ENCODE results near the gene ZNF599.
"Not testable (repeated sequence)": the region's sequence is repeated elsewhere in the genome, so short reads cannot be mapped to it uniquely, and the experiment has no call there.

ZNF599 gene

DNA sequence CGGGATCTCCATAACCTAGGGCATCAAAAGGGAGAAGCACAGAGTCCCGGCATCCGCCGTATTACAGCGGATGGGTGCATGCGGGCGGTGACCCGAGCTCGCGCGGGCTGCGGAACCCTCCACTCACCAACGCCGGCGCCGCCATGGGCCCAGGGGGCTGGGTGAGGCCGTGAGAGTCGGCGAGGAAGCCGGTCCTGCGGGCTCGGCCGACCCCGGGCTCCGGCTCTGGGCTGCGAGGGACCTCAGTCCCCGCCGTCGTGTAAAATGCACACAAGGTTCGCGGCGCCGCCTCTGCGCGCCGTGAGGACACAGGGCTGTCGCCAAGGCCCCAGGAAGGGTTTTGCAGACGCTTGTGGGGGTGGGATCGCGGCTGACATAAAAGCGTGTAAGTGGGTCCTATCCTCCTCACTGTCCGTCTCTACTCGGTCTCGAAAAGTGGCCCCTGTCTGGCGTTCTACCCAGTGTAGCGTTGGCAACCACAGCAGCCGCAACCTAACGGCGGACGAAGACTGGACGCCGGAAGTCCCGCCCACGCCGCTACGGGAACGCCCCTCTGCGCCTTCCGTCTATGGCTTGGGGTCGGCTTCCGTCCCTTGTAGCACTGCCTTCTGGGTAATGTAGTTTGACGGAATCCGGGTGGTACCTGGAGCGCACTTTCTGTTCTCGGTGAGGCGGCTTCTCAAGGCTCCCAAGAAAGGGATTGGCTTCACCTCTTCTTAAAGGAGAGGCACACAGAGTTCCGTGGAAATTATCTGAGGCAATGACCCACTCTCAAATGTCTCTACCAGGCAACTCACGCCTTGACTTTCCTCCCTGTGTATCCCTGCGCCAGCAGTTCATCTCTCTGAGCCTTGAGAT lies at the start of gene ZNF599:
TSS of gene ZNF599 (minus strand) at position 519 of the 858 bp plus-strand sequence. CDS start at position 145, 374 bp downstream.
- peak; percentile 76 to 85 (median 82) for DNase-seq

DNA sequence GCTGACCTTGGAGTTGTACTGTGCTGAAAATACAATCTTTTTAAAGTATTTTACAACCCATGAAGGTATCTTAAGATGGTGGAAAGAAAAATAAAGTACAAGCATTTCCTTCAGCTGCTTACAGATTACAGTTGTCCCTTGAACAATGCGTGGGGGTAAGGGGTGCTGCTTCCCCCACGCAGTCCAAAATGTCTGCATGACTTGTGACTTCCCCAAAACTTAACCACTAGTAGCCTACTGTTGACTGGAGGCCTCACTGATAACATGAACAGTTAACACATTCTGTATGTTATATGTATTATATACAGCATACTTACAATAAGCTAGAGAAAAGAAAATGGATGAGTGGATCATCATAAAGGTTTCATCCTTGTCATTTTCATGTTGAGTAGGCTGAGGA lies 45.3 kb upstream of the ZNF599 start:
- no peak for DNase-seq

DNA sequence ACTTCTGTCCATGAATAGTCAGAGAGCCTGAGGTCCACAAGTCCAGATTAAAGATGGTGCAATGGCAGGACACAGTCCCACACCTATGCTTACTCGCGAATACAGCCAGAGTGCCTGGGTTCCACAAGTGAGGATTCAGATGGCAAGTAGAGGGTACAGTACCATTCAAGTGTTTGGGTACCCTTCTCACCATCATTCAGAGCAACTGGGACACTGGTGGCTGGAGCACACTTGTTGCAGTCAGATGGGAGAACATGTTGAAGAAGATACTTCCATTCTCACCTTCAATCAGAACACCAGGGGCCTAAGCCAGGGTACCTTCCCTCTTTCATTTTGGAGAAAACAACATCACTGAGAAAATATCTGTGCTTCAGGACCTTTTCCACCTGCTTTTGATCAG lies 43.7 kb upstream of the ZNF599 start:
- DNase-seq = no peak

DNA sequence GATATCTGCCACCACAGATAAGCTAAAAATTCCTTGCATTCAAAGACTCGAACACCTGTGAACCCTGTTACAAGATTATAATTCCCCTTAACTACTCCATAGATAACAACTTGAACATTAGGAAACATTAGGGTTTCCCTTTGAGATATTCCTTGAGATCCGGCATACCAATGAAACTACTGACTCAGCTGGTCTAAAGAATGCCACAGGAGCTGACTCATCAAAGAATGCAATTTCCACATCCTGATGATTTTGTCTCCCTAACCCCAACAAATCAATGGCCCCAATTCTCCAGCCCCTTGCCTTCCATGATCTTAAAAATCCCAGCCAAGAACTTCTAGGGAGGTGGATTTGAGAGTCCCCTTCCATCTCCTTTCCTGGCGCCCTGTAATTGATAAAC lies 35.6 kb upstream of the ZNF599 start:
- DNase-seq = no peak

DNA sequence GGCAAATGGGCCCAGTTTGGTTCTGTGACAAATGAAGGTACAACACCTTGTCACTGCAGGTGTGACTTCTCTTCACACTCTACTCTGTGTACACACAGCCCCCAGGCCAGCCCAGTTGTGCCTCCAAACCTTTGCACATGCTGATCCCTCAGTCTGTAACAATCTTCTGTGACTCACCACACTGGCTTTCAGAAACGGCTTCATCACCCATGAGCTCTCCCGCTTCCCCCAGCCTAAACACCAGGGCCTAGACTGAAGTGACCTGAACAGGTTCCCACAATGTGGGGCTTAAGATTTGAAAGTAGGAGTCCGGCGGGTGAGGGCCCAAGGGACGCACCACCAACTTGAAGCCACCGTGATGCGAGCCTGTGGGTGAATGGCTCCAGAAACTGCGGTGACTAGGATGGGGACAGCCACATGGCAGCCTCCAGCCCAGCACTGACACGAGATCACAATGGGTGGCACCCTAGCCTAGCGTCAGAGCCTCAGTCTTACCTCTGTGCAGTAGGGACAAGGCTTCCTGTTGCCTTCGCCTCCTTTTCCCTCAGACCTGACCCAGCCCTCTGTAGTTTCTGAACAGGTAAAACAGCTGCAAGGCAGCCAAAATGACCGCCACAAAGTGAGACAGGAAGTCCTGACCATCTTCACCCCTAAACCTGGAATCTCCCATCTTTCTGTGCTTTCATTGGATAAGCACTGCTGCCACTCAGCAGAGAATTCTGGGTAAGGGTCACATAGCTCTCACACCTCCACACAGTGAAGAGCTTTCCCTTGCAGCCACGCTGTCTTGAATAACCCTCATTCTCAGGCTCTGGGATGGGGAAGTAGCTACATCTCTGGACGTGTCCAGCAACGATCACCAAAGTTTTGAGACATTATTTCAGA lies 34.2 kb upstream of the ZNF599 start:
- DNase-seq = no peak

DNA sequence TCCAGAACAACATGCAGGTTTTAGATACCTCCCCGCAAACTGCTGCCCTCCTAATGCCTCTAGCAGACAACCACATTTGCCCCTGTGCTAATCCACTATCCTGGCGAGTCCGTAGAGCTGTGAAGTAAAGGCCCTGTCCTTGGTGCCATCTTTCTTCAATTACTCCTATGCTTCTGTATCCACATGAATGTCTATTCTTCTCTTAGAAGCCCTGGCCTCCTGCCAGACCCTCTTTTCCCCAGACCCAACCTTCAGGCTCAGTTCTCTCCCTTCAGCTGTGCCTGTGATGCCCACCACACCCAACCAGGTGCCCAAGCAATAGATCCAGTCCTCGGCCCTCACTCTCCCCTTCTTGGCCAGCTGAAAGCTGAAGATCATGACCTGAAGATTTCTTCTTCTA lies 31.1 kb upstream of the ZNF599 start:
- DNase-seq = no peak

DNA sequence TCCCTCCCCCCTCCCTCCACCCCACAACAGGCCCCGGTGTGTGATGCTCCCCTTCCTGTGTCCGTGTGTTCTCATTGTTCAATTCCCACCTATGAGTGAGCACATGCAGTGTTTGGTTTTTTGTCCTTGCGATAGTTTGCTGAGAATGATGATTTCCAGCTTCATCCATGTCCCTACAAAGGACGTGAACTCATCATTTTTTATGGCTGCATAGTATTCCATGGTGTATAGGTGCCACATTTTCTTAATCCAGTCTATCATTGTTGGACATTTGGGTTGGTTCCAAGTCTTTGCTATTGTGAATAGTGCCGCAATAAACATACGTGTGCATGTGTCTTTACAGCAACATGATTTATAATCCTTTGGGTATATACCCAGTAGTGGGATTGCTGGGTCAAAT lies 23.9 kb upstream of the ZNF599 start:
- DNase-seq = not testable (repeated sequence)

DNA sequence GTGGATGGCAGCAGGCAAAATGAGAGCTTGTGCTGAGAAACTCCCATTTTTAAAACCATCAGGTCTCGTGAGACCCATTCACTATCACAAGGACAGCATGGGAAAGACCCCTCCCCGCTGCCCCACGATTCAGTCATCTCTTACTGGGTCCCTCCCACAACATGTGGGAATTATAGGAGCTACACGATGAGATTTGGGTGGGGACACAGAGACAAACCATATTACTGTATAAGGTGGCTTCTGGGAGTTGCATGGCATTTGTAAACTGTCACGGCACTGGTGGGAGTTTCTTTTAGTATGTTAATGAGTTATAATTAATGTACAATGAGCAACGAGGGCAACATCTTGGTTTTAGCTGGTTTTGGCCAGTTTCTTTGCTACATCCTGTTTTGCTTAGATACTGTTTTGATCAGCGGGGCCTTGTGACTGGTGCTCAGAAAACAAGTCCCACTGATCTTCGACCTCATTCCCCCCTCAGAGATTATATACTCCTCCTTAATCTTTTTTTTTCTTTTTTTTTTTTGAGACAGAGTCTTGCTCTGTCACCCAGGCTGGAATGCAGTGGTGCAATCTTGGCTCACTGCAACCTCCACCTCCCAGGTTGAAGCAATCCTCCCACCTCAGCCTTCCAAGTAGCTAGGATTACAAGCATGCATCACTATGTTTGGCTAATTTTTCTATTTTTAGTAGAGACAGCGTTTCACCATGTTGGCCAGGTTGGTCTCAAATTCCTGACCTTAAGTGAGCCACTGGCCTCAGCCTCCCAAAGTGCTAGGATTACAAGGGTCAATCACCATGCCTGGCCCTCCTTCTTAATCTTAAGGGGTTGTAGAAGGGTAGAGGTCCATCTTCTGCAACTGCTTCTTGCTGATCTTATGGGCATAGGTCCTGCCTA lies 21.3 kb upstream of the ZNF599 start:
- DNase-seq = no peak

DNA sequence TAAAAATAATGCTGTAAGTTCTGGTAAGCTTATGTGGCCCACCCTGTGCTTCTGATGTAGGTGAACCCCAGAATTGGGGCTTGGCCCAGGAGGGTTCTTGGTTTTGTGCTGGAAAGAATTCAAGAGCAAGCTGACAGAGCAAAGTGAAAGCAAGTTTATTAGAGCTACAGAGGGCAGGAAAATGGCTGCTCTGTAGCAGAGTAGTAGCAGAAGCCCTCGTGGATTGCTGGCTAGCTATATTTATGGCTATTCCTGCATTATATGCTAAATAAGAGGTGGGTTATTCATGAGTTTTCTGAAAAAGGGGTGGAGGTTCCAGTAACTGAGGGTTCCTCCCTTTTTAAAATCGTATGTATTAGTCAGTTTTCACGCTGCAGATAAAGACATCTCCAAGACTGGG lies 20.6 kb upstream of the ZNF599 start:
- DNase-seq = no peak

DNA sequence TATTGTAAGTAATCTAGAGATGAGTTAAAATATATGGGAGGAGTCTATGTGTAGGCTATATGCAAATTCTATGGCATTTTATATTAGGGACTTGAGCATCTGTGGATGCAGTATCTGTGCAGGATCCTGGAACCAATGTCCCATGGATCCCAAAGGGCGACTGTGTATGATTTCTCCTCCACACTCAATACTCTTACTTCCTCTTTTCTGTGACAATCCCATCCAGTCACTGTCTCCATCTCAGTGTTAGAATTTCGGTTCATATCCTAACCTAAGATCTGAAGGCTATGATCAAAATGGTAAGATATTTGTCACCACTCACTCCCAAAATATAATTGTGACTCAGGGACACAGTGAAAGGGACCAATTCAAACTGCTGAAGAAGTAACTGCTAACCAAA lies 15.1 kb upstream of the ZNF599 start:
- DNase-seq = no peak

DNA sequence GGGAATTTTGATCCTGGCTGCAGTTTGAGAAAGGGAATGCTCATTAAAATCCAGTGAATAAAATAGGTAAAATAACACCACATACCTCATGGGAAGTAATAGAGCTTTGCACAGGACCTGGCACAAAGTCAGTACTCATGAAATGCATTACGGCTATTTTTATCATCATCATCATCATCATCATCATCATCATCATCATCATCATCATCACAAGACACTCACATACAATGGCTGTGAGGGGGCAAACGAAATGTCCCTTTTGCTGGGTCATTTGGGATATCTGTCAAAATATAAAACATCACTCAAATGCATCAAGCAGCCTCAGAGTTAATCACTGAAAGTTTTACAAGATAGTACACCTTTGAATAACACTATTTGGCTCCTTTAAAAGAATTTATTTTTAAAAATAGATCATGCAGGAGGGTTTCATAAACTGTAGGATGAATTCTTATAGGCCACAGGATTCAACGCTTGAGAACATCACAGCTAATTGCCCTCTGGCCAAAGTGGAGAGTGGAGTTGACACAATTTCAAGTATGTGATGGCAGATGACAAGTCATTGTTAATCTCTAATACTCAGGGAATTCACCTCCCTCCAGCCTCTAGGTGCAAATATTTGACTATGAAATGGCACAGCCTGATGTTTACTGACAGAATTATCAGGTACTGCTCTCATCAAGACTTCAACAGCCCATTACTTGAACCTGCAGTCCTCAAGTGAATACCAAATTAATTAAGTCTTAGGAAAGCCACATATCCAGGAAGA lies 14.2 kb upstream of the ZNF599 start:
- no peak for DNase-seq

DNA sequence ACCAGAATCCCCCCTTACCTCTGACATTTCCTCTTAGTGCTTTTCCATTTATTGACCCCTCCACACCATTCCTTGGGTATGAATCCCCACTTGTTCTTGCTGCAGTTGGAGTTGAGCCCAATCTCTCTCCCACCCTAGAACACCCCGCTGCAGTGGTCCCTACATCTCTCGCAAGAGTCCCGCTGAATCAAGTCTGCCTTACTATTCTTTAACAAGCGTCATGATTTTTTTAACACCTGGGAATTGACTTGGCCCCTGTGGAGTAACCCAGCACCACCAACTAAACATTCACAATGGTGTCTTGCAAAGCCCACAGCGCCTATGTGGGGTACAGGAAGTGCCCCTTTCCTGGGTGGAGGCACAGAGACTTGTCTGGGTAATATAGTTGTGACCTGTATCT lies 13.2 kb upstream of the ZNF599 start:
- no peak for DNase-seq

DNA sequence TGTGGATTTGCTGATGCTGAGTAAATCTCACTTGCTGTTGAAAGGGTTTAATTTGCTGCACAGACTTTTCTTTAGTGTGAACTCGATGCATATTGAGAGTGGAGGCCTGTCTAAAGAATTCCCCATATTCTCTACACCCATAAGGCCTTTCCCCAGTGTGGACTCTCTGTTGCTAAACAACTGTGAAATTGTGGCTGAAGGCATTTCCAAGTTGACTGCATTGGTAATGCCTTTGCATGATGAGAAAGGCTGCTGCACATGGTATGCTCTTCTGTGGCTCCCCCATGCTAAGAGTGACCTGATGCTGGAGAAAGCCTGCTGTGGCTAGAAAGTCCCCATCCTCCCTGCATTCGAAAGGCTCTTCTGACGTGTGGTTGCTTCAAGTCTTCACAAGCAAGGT lies 6.6 kb upstream of the ZNF599 start:
- no peak for DNase-seq

DNA sequence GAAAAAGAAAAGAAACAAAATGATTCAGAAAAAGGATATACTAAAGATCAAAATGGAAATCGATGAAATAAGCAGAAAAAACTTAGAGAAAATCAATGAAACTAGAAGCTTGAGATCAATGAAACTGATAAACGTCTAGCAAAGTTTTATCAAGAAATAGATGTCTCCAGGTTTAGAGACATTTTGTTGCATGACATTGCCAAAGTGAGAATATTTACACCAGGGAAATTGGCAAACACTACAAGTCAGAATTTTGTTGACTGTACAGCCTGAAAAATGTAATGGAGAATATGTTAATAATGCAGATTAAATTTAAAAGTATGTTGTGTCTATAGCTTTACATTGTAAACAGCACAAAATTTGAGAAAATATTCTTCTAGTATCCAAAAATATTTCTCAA lies 5.3 kb upstream of the ZNF599 start:
- no peak for DNase-seq

DNA sequence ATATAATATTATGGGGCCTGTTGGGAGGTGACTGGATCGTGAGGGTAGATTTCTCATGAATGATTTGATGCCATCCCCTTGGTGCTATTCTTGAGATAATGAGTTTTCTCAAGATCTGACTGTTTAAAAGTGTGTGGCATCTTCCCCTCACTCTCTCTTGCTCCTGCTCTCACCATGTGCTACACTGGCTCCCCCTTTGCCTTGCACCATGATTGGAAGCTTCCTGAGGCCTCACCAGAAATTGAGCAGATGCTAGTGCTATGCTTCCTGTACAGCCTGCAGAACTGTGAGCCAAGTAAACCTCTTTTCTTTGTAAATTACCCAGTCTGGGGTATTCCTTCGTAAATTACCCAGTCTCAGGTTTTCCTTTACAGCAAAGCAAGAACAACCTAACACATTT lies 1.8 kb upstream of the ZNF599 start:
- no peak for DNase-seq

DNA sequence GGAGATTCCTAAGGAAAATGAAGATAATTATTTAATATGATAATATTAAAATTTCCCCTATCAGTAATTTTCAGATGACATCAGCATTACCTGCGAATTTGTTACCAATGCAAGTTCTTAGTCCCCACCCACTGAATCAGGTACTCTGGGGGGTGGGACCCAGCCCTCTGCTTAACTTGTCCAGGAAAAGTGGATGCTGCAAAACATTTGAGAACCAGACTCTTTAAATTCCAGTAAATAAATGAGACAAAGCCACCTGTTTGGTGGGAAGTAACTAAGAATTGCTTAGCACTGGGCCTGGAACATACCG lies 495 bp upstream of the ZNF599 start:
- no peak for DNase-seq

DNA sequence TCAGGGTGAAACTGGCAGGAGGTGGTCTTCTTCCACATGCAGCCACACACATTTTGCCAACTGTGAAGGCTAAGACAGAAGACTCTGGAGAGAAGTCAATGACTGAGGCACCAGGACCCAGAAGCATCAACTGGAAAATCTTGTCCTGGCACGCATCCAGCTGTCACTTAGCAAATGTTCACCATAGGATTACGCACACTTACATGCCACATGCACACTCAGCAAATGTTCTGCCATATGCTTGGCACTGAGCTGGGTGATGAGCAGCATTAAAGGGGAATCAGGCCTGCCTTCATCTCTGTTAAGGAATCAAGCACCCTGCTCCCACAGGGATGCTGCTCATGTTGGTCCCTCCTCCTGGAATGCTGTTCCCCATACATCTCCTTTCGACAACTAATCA lies 5.1 kb downstream of the ZNF599 start:
- no peak for DNase-seq

DNA sequence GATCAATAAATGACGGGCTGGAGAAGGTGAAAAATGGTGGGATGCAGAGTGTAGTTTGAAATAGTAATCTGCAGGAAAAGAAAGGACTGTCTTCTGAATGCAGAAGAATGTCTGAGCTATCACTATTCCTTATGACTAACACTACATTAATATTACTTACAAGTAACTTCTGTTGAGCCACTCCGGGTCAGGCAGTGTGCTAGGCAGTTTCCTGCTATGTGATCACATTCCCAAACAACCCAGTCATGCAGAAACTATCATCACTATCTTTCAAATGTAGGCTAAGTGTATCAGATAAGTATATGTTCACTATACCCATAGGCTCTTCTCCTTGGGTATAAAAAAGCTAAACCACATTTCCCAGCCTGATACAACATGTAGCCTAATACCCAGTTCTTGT lies 6.6 kb downstream of the ZNF599 start:
- no peak for DNase-seq

DNA sequence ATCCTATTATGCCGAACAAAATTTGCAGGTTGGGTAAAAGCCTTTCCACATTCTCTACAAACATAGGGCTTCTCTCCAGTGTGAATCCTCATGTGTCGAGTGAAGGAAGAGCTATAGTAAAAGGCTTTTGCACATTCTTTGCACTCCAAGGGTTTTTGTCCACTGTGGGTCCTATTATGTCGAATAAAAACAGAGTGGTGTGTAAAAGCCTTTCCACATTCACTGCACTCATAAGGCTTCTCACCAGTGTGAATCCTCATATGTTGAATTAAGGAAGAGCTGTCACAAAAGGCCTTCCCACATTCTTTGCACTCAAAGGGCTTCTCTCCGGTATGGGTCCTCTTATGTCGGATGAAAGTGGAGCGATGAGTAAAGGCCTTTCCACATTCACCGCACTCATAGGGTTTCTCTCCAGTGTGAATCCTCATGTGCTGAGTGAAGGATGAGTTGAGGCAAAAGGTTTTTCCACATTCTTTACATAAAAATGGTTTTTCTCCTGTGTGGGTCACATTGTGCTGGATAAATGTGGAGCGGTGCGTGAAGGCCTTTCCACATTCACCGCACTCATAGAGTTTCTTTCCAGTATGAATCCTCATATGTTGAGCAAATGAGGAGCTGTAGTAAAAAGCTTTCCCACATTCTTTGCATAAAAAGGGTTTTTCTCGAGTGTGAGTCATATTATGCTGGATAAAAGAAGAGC lies 13.6 kb downstream of the ZNF599 start:
- no peak for DNase-seq

DNA sequence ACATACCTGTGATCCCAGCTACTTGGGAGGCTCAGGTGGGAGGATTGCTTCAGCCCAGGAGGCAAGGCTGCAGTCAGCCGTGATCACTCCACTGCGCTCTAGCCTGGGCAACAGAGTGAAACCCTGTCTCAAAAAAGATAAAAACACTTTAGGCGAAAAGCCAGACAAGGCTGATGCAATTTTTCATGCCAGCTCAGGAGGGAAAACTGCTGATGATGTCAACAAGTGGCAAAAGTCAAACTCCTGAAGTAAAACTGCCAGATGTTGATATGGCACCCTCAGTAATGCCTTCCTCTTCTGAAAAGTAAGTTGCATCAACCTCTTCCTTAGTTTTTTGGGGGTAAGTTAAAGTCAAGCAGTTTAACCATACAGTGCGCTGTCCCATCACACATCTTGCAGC lies 15.6 kb downstream of the ZNF599 start:
- DNase-seq = no peak

DNA sequence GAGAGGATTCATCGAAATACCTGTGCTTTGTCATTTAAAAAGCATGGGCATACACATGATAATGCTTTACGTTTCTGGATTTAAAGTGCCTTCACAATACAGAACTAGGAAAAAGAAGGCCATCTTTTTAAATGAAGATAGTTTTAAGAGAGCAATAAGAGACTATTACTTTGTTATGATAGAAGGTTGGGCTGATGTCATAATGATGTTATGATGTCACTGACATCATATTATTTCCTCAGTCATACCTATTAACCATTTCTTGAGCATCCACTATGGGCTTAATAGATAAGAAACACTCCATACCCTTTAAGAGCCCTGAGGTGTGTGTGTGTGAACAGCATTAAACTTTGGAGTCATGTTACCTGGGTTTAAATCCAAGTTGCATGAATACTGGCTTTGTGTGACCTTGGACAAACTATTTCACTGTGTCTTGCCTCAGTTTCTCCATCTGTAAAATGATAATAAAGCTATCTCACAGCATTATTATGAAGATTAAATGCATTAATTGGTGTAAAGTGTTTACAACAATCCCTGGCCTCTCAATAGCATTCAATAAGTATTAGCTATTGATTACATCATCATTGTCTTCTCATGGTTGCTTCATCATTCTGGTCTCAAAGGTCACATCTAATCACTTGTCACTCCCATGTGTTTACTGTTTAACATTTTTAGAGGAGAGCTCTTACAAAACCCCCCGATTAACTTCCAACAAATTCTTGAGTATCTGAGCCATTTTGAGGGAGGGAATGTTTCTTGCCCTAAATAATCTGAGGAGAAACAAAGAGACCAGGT lies 27.9 kb downstream of the ZNF599 start:
- DNase-seq = no peak

Data from activated CD4-positive, CD25-positive, alpha-beta regulatory T cell (primary cell).